Measurements from ENCODE around the gene ADCY10.
A peak's percentile ranks its signal among the peaks of the same experiment; 100 is the strongest.
"Not testable (repeated sequence)": the region's sequence is repeated elsewhere in the genome, so short reads cannot be mapped to it uniquely, and the experiment has no call there.

ADCY10 gene

DNA sequence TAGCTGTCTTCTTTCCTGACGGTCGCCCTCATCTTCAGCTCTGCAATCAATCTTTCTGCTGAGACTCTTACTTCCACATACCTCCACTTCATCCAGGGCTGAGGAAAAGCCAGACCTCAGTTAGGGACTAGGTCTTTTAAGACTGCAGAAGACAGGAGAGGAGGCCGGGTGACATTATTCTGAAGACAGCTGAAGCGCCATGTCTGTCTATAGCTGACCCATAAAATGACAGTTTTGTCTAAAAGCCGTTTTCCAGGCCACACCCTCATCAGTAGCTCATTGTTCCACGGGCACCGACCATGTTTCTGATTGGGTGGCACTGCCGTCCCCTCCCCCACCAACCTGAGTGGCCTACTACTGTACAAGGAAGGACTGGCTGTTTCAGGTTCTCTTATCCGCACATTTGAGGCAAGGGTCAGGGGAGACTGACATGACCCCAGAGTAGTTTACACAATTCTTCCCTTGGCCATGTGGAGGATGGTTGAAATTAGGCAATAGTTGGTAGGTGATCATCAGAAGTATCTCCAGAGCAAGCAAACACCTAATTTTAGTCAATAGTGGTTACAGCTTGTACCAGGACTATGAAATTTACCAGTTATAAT lies at the start of gene ADCY10:
Gene ADCY10, minus strand, starts transcription at position 240 of the 602 bp plus-strand sequence. CDS start 8,994 bp downstream, outside the sequence.
- no peak for DNase-seq (ENCODE audit: low read depth in 2 of 2)

DNA sequence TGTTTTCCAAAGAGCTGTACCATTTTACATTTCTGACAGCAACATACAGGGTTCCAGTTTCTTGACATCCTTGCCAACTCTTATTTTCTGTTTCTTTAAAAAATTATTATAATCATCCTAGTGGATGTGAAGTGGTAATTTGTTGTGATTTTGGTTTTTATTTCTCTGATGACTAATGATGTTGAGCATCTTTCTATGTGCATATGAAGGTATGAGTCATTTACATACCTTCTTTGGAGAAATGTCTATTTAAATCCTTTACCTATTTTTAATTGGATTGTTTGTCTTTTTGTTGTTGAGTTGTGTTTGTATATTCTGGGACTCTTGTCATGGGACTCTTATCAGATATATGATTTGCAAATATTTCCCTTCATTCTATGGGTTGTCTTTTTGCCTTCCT lies 43.8 kb upstream of the ADCY10 start:
- DNase-seq (ENCODE audit: low read depth in 2 of 2): no peak

GRCh38 chr1:167955915-167956314 lies 42.0 kb upstream of the ADCY10 start:
- DNase-seq (ENCODE audit: low read depth in 2 of 2): no peak

- no peak for DNase-seq (ENCODE audit: low read depth in 2 of 2)
These were observed 36.6 kb upstream of the ADCY10 start for GRCh38 chr1:167950569-167950968.

- no peak for DNase-seq (ENCODE audit: low read depth in 2 of 2)
These were observed 35.9 kb upstream of the ADCY10 start for GRCh38 chr1:167949785-167950184.

DNA sequence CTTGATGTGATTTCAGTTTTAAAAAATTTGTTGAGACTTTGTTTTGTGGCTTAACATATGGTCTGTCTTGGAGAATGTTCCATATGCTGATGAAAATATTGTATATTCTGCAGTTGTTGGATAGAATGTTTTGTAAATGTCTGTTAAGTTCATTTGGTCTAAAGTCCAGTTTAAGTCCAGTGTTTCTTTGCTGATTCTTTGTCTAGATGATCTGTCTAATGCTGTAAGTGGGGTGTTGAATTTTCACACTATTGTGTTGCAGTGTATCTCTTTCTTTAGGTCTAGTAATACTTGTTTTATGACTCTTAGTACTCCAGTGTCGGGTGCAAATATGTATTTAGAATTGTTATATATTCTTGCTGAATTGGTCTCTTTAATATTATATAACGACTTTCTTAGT lies 33.8 kb upstream of the ADCY10 start:
- DNase-seq (ENCODE audit: low read depth in 2 of 2): no peak

DNA sequence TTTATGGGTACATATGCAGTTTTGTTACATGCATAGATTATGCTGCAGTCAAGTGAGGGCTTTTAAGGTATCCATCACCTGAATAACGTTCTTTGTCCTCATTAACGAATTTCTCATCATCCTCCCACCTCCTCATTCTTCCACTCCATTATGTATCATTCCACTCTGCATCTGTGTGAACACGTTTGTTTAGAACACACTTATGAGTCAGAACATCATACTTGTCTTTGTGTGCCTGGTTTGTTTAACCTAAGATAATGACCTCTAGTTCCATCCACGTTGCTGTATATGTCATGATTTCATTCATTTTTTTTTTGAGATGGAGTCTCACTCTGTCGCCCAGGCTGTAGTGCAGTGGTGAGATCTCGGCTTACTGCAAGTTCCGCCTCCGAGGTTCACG lies 29.6 kb upstream of the ADCY10 start:
- no peak for DNase-seq (ENCODE audit: low read depth in 2 of 2)

DNA sequence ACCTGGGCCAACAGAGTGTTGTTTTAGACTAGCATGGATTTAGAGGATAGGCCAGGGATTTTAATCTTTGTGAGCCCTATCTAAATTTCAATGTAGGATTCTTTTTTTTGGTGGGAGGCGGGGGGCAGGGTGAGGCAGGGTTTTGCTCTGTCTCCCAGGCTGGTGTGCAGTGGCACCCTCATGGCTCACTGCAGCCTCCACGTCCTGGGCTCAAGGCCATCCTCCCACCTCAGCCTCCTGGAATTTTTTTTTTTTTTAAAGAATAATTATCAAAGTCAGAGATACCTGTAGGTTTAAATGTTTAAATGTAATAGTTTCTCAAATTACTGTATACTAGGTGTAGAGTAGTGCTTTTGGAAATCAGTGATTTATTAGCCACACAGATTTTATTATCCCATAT lies 26.3 kb upstream of the ADCY10 start:
- DNase-seq (ENCODE audit: low read depth in 2 of 2): no peak

DNA sequence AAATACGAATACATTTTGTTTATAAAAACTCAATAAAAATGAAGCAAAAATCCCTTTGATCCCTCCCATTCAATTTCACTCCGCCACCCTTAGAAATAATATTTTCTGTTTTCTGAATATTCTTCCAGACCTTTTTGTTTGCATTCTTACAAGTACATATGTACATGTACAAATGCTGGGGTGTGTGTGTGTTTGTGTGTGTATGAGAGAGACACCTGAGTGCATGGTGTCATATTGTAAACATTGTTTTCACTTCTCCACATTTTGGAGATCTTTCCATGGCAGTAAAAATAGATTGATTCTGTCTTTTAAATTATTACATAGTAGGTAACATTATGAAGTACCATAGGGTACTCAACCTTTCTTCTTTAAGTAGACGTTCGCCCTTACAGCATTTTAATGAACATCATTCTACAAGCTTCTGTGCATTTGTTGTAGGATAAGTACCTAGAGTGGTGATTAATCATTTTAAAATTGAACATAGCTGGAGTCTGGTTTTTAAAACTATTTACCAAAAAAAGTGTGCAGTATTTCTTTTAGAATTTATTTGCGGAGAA lies 24.2 kb upstream of the ADCY10 start:
- no peak for DNase-seq (ENCODE audit: low read depth in 2 of 2)

DNA sequence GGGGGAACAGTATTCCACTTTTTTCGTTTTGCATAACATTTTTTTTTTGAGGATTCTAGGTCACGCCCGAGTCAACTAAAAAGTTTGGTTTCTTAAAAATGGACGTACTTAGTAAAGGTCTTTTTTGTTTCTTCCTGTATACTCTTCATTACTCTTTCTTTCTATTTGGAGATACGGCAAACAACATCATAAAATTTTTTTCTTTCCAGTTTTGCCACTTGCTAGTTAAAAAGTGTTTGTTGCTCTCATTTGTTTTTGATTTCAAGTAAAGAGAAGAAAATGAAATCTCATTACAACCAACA lies 23.7 kb upstream of the ADCY10 start:
- no peak for DNase-seq (ENCODE audit: low read depth in 2 of 2)

DNA sequence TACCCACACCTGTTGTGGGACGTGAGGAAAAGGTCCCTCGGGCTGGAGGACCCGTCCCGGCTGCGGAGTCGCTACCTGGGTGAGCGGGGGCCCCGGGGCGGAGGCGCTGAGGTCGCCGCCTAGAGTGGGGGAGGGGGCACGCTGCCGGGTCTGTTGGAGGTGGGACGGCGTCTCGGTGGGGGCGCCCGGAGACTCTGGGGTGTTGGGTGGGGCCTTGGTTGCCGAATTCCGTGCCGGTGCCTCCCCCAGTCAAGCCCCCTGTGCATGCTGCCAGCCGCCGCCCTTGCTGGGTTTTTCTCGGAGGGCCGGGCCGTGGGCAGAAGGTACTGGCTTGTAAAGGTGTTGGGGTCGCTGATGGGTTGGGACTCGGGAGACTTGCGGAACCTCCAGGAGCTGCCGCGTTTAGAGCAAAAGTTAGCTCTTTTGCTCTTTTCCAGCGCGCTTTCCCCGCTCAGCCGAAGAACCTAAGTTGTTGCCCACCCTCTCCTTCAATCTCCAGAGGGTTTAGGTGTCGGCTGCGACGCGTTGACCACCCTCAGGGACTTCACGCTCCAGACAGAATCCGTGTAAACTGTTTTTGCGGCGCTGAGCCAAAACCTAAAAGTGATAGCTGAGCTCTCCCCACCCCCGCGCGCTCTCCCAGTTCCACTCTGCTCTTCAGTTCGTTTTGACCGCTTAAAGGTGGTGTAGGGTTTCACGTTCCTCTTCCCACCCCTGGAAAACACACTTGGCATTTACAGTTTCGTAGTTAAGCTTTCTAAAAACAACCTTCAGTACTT lies 23.2 kb upstream of the ADCY10 start, which contains the start of gene MPC2:
Gene MPC2, minus strand, starts transcription at position 143 of the 779 bp plus-strand sequence. CDS start 1,231 bp downstream, outside the sequence.
- peak; percentile 24 to 36 for DNase-seq (ENCODE audit: low read depth in 2 of 2)

DNA sequence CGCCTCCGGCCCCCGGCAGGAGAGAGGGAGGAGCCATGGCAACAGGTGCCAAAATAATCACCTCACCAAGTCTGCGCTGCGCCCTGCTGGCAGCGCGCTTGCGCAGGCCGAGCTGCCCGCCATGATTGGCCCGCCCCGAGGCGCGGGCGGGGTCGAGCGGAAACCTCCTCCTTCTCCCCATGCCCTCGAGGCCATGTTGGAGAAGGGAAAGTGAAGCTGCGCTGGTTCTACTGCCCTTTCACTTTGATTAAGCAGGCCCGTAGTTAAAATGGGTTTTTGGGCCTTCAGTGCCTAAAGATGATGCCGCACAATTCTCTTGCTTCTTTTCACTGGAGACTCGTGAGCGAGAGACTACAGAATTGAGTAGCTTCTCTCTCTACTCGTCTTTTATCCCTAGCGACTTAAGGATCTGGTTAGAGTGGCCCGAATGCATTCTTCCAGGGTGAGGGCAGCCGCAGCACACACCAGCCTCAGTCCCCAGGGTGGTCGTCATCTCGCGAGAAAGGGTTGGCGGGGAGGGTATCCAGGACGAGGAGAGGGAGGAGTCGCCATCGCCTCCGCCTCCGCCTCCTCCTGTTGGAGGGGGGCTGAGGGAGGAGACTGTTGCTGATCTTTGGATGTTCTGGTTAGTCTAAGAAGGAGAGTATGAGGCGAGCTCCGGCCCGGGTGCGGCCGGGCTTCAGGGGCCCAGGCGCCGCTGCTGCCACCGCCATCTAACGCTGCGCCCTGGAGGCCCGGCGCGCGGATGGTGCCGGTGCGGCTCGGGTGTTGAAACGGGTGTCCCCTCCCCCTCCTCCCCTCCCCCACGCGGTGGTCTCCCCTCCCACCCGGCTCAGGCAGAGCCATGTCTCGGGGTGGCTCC lies 22.4 kb upstream of the ADCY10 start, which contains the start of gene DCAF6:
Gene DCAF6, plus strand, starts transcription at position 616 of the 862 bp plus-strand sequence. Its CDS starts 229 bp downstream, at position 845.
- peak; percentile 91 to 94 for DNase-seq (ENCODE audit: low read depth in 2 of 2)

GRCh38 chr1:167935216-167936067 lies 21.5 kb upstream of the ADCY10 start:
- no peak for DNase-seq (ENCODE audit: low read depth in 2 of 2)

DNA sequence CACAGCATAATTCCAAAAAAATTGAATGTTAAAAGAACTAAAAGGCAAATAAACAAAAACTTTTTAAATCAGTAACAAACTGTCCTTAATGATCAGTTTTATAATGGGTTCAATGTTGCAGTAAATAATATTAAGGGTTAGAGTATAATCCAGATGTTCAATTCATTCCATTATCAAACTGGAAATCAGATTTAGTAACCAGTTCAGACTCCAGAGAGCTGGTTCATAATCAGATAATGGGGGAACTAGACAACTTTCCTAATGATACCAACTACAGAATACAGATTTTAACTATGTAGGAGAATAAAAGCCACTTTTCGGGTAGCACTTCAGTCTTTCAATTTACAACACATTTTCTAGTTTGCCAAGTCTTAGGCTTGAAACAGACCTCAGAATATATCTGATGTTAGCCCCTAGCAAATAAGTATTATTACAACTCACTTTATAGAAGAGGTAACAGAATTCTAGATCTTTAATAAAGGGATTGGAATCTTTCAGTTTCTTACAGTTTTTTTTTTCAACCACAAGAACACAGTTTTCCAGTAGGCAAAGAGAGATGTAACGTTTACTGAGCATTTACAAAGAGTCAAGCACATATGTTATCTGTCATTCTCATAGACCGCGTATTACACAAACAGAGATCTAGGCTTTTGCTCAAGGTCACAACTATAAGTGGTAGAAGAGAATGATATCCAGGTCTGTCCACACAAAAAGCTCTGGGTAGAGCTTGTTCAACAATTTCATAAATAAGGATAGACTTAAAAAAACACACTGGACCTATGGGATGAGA lies 20.7 kb upstream of the ADCY10 start:
- no peak for DNase-seq (ENCODE audit: low read depth in 2 of 2)

DNA sequence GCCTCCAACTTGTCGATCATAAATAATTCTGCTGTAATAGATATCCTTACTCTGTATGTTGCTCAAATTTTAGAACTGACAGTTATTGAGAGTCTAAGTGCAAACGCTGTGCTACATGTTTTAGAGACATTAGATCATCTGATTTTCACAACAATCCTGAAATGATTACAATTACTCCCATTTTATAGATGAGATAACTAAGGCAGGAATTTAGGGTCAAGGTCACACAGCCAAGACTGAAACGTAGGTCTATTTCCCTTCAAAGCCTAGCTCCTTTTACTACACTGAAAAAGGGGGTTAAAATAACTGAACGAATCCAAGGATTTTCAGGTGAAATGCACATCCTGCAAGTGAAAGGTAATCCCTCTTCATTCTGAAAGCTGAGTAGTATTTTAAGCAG lies 19.9 kb upstream of the ADCY10 start:
- no peak for DNase-seq (ENCODE audit: low read depth in 2 of 2)

DNA sequence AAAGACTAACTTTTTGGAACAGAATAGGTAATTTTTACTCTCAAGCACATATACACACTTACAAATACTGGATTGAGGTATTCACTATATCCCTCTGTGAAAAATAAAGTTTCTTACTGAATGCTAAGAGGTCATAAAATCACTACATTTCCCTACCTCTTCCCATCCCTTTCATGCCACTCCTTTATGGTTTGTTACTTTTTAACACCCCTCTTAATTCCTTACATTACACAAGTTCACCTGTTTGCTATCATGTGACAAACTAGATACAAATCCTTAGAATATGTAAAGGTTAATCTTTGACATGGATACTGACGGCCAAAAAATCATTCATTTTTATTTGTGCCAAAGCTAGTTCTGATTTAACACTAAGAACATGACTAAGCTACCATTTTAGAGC lies 15.8 kb upstream of the ADCY10 start:
- DNase-seq (ENCODE audit: low read depth in 2 of 2): no peak

DNA sequence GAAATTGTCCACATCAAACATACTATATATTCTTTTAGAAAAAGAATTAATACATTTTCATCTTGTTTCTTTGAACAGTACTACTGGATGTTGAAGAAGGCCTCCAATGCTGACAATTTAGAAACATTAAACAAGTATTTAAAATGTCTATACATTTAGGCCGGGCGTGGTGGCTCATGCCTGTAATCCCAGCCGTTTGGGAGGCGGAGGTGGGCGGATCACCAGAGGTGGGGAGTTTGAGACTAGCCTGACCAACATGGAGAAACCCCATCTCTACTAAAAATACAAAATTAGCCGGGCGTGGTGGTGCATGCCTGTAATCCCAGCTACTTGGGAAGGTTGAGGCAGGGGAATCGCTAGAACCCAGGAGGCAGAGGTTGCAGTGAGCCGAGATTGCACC lies 15.0 kb upstream of the ADCY10 start:
- not testable (repeated sequence) for DNase-seq (ENCODE audit: low read depth in 2 of 2)

- no peak for DNase-seq (ENCODE audit: low read depth in 2 of 2)
These were observed 14.5 kb upstream of the ADCY10 start for GRCh38 chr1:167928457-167928852.

DNA sequence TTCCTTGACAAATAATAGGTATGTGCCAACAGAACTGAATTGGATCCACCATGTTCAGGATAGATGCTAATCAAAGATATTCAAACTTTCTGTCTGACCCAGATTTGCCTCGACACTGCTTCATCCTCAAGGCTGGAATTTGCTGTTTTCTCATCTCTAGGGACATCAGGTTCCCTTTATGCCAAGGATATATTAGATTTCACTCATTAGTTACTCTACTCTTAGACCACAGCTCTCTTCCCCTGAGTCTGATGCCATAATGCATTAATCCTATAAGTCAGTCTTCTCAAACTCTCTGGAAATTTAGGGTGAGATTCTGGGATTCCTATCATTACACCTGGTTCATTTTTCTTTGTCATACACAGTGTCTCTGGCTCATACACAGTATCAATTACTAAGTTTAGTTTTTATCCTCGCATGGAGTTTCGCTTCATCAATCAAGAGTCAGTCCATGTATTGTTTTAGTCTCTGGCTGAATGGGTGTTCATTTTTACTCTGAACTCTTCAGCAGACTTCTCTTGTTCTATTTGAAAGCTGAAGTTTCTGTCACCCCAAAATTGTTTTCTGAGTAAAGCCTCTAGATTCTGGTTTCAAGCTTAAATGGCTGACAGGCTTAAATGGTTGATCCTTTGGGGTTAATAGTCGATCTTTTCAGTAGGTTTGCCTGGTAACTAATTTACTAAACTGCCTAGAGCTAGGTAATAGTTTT lies 13.3 kb upstream of the ADCY10 start:
- DNase-seq (ENCODE audit: low read depth in 2 of 2): no peak
